HG03575 (cell line): ENCODE measurements around the gene ANKRD16.

Experiments used
- ATAC-seq: cut with Tn5 transposase; IDR thresholded peaks from one replicate; pipeline ENCODE4 v1.9.1; 2021; ENCODE audit not compliant: unreplicated experiment, insufficient number of reproducible peaks, low FRiP score; ENCODE audit errors: extremely low read depth

Gene ANKRD16

GRCh38 chr10:5816170-5816569, 73.5 kb downstream of the ANKRD16 start:
- ATAC-seq = no peak

GRCh38 chr10:5814110-5815107, 75.3 kb downstream of the ANKRD16 start:
- no peak for ATAC-seq

- ATAC-seq = peak; percentile 29
These were observed 76.2 kb downstream of the ANKRD16 start, which contains the start of gene GDI2 for GRCh38 chr10:5813341-5814109. Gene GDI2 (minus strand): TSS chr10:5813434. CDS start chr10:5813258, 176 bp downstream.

GRCh38 chr10:5813091-5813340, 76.7 kb downstream of the ANKRD16 start:
- peak; percentile 1 for ATAC-seq

- no peak for ATAC-seq
These were observed 77.2 kb downstream of the ANKRD16 start for GRCh38 chr10:5812283-5813090.
